T-helper 2 cell (primary cell): Measurements from ENCODE around the gene ADGRL2.

Source experiments
- DNase-seq, 5 experiments: peaks; one replicate each; pipeline versions ENCODE4 v3.0.0 to v3.0.0-alpha.2; 2012 to 2022

ADGRL2 gene

DNA sequence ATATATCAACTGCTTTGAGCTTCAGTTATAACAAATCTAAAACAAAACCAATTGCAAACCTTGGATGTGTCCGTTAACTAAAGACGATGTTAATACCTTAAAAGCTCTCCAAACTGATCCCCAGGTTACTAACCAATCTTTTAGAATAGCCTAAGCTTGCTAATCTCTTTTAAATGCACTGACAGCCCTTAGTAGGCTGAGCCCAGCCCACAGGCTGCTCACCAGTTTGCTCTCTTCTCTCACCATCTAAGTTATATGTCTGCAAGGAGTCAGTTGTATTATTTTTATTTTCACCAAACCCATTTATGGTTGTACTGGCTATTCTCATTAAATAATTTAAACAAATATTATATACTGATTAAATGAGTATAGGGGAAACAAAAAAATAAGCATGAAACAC, 199.5 kb downstream of the ADGRL2 start:
- DNase-seq: no peak

DNA sequence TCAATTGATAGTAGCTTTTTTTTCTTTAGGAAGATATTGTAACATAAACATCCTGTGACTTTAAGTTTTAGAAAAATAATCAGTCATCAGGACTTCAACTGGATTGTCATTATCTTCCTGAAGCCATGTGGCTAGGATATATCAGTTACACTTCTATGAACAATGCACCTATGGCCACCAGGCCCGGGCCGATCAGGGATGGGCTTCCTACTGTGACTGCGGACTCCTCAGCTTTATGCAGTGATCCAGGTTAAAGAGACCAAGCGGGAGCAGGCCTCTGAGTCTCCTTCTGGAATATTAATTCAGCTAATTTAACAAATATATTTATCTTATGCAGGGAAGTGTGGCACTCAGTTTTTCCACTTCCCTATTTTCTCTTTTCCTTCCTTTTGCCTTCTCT, 200.6 kb downstream of the ADGRL2 start:
- no peak for DNase-seq

DNA sequence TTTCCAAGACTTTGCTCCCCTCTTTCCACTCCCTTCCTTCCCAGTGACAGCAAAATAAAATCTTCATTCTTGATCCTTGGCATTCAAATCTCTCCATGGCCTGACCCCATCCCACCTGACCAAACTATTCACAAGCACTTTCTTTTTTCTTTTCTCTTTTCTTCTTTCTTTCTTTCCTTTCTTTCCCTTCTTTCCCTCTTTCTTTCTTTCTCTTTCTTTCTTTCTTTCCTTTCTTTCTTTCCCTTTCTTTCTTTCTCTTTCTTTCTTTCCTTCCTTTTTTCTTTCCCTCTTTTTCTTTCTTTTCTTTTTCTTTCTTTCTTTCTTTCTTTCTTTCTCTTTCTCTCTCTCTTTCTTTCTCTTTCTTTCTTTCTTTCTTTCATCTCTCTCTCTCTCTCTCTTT, 207.1 kb downstream of the ADGRL2 start:
- DNase-seq: no peak

DNA sequence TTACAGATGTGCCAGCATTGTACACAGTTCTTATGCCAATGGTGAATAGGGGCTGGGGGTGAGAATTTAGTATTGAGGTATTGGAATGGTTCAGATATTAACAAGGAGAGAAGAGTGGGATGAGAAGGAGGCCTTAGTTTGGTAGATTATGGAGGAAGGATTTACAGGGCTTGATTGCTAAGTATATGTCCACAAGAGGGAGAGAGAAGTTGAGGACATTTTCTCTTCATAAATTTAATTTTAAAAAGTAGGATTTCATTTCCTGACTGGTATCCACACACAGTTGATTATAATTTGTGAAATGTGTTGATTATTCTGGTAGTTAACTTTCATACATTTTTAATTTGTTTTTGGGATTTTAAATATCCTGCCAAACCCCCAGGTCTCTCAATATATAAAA, 213.0 kb downstream of the ADGRL2 start:
- DNase-seq: no peak

DNA sequence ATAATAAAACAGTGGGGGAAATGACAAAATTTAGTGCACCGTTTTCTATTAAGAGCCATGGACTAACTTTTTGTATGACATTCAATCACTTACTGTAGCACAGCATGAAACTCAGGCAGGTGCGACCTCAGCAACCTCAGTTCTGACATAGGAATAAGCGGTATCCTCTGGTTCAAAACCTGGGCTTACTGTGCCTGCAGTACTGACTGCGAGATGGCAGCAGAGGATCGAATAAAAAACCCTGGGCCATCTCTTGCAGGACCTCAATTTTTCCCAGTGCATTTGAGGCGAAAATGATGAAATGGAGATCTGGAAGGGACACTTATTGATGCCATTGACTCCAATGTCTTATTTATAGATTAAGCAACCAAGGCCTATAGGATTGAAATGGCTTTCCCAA, 214.7 kb downstream of the ADGRL2 start:
- DNase-seq: no peak

DNA sequence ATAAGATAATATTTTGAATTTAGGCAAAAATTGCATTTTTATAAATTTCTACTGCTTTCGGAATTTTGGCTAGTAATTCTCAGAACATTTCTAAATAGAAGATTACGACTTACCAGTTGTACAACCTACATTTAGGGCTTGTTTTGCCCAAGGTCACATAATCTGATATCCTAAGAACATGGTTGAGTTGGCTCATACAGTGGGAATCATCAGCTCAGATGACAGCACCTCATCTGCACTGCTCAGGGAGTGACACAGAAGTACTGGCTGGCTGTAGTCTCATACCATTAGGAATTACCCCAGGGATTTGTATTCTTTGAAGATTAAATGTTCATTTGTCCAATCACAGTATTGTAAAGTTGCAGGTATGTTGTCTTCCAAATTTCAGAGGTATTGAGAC, 217.6 kb downstream of the ADGRL2 start:
- no peak for DNase-seq

DNA sequence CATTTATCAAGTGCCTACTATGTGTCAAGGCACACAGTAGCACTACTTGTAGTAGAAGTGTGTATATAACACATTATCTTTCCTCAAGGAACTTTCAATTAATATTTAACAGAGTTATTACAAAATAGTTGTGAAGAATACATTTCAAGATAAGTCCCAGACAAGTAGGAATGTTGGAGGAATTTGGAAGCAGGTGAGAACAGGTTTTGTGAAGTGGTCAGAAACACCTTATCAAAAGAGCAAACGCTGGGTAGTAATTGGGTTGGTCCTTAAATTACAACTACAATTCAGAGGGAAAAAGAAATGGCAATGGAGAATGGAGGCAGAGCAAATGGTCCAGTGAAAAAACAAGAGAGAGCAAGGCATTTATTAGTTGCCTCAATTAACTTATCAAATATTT, 218.8 kb downstream of the ADGRL2 start:
- no peak for DNase-seq

DNA sequence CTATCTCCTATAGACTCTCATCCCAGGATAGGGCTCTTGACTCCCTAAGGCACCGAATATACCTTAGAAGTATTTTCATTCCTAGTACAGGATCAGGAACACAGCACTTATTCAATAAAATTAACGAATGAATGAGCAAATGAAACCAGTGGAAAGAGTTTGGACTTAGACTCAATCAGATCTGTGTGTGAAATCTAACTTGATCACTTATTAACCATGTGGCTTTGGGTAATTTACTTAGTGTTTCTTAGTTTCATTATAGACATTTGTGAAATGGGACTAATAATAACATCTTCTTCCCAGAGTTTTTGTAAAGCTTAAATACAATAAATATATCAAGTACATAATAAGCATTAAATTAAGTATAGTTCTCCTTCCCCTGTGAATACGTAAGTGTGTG, 230.1 kb downstream of the ADGRL2 start:
- no peak for DNase-seq

DNA sequence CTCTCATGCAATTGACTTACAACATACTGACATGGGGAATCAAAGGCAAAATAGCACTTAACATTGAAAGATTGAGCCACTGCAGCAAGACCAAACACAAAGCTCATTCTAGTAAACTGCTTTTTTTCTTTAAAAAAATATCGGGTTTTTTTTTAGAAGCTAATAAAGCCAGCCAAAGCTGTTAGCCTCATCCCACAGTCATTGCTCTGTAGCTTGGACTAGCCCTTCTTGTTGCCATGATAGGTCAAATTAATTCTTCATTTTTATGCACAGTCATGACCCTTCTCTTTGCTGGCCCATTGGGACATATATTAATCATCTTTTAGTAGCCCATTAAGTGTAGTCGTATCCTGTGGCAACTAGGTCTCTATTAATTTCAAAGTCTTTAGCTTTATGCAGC, 231.3 kb downstream of the ADGRL2 start:
- no peak for DNase-seq

DNA sequence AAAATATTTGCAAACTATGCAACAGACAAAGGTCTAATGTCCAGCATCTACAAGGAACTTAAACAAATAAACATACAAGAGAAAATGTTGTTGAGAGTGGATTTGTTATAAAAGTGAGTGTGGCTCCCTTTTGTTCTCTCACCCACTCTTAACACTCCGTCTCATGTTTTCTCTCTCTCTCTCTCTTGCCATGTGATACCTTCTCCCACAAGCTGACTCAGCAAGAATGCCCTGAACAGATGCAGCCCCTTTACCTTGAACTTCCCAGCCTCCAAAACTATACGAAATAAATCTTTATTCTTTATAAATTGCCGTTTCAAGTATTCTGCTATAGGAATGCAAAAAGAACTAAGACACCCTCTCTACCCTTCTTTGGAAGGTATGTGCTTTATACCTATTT, 234.1 kb downstream of the ADGRL2 start:
- no peak for DNase-seq
